ENCODE measurements around the gene CEP131. TPM values are rescaled to one million over a fixed set of nuclear protein-coding genes. Genes with fewer than 3 reads are reported as not detected.
"Not testable (repeated sequence)": the region's sequence is repeated elsewhere in the genome, so short reads cannot be mapped to it uniquely, and the experiment has no call there.

Gene CEP131
- total and polyA plus RNA-seq, 3 experiments from 2014 or later = 6.5 to 13.3 (median 13.2) TPM

GRCh38 chr17:81230043-81230820 lies 7.5 kb upstream of the CEP131 start:
- H3K4me1 Mint-ChIP-seq = peaks cover 8 to 19% (median 12%) of the 10 kb centered on the region in 3 donors
- H3K36me3 Mint-ChIP-seq = peaks cover 8 to 35% (median 11%) of the 10 kb centered on the region in 3 donors
- H3K27me3 Mint-ChIP-seq = no peaks in the 10 kb centered on the region
- peak overlapping the region in 2 of 7 donors; percentile 40 to 41 for H3K4me3 Mint-ChIP-seq
- H3K9me3 Mint-ChIP-seq = no peaks in the 10 kb centered on the region
- peaks cover 4% of the 10 kb centered on the region for H3K36me3 ChIP-seq (ENCODE audit: insufficient read depth, low read length)
- CTCF ChIA-PET = interaction anchor here (1.2 kb wide), 1 partner anchor 10 kb away, joined by 3 read pairs; no protein-coding TSS in a partner anchor
- no peaks in the 10 kb centered on the region for H3K27me3 ChIP-seq (ENCODE audit: insufficient read depth, low read length, poor library complexity, severe bottlenecking)
- H3K27ac ChIP-seq (ENCODE audit: low read depth, low read length) = no peak overlapping the region
- no peaks in the 10 kb centered on the region for H3K9me3 ChIP-seq (ENCODE audit: low read length)
- POLR2A ChIA-PET = no interaction called here
- no peaks in the 10 kb centered on the region for H3K4me1 ChIP-seq (ENCODE audit: insufficient read depth, low read length)
- no peak overlapping the region for H3K27ac Mint-ChIP-seq
- H3K4me3 ChIP-seq (ENCODE audit: low read length) = no peak overlapping the region
- no peak for DNase-seq

GRCh38 chr17:81229666-81229920 lies 6.8 kb upstream of the CEP131 start:
- Histone ChIP-seq H3K36me3 (ENCODE audit: insufficient read depth, low read length) (peaks cover 4% of the 10 kb centered on the region), H3K4me1 (ENCODE audit: insufficient read depth, low read length) (no peaks in the 10 kb centered on the region), H3K27me3 (ENCODE audit: insufficient read depth, low read length, poor library complexity, severe bottlenecking) (no peaks in the 10 kb centered on the region), H3K9me3 (ENCODE audit: low read length) (no peaks in the 10 kb centered on the region), H3K27ac (ENCODE audit: low read depth, low read length) (no peak overlapping the region), H3K4me3 (ENCODE audit: low read length) (no peak overlapping the region)
- POLR2A ChIA-PET = interaction anchor here (0.5 kb wide), 1 partner anchor 18 kb away, joined by 7 read pairs; no protein-coding TSS in a partner anchor
- CTCF ChIA-PET = interaction anchor here (1.2 kb wide), 1 partner anchor 11 kb away, joined by 3 read pairs; no protein-coding TSS in a partner anchor
- Mint-ChIP-seq H3K27ac (no peak overlapping the region), H3K4me3 (peak overlapping the region in 1 of 7 donors; percentile 40), H3K4me1 (peaks cover 1 to 13% (median 5%) of the 10 kb centered on the region in 3 donors), H3K27me3 (peaks cover 0 to 1% of the 10 kb centered on the region in 2 donors), H3K36me3 (peaks cover 8 to 28% (median 9%) of the 10 kb centered on the region in 3 donors), H3K9me3 (no peaks in the 10 kb centered on the region)
- DNase-seq = no peak

GRCh38 chr17:81228834-81229665 lies 6.3 kb upstream of the CEP131 start:
- peaks cover 8 to 27% (median 9%) of the 10 kb centered on the region in 3 donors for H3K36me3 Mint-ChIP-seq
- H3K9me3 Mint-ChIP-seq = no peaks in the 10 kb centered on the region
- no peak overlapping the region for H3K27ac Mint-ChIP-seq
- ChIA-PET POLR2A (interaction anchor here (0.5 kb wide), 1 partner anchor 18 kb away, joined by 7 read pairs; no protein-coding TSS in a partner anchor), CTCF (no interaction called here)
- H3K27me3 Mint-ChIP-seq = peaks cover 0 to 3% of the 10 kb centered on the region in 2 donors
- Histone ChIP-seq H3K4me3 (ENCODE audit: low read length) (no peak overlapping the region), H3K9me3 (ENCODE audit: low read length) (no peaks in the 10 kb centered on the region), H3K36me3 (ENCODE audit: insufficient read depth, low read length) (peaks cover 4% of the 10 kb centered on the region), H3K27me3 (ENCODE audit: insufficient read depth, low read length, poor library complexity, severe bottlenecking) (no peaks in the 10 kb centered on the region), H3K27ac (ENCODE audit: low read depth, low read length) (no peak overlapping the region), H3K4me1 (ENCODE audit: insufficient read depth, low read length) (no peaks in the 10 kb centered on the region)
- H3K4me3 Mint-ChIP-seq = no peak overlapping the region
- peaks cover under 1 to 11% (median 5%) of the 10 kb centered on the region in 3 donors for H3K4me1 Mint-ChIP-seq
- DNase-seq = no peak

GRCh38 chr17:81228420-81228819 lies 5.7 kb upstream of the CEP131 start:
- CTCF ChIA-PET = no interaction called here
- Mint-ChIP-seq H3K4me3 (no peak overlapping the region), H3K9me3 (no peaks in the 10 kb centered on the region), H3K36me3 (peaks cover 8 to 27% (median 9%) of the 10 kb centered on the region in 3 donors), H3K4me1 (peaks cover 7 to 17% (median 10%) of the 10 kb centered on the region in 3 donors), H3K27ac (no peak overlapping the region), H3K27me3 (peaks cover 0 to 3% of the 10 kb centered on the region in 2 donors)
- no peak for DNase-seq
- Histone ChIP-seq H3K4me3 (ENCODE audit: low read length) (no peak overlapping the region), H3K36me3 (ENCODE audit: insufficient read depth, low read length) (peaks cover 4% of the 10 kb centered on the region), H3K9me3 (ENCODE audit: low read length) (no peaks in the 10 kb centered on the region), H3K27me3 (ENCODE audit: insufficient read depth, low read length, poor library complexity, severe bottlenecking) (no peaks in the 10 kb centered on the region), H3K4me1 (ENCODE audit: insufficient read depth, low read length) (peaks cover 5% of the 10 kb centered on the region), H3K27ac (ENCODE audit: low read depth, low read length) (no peak overlapping the region)
- POLR2A ChIA-PET = no interaction called here

- H3K27ac ChIP-seq (ENCODE audit: low read depth, low read length); H3K4me1 ChIP-seq (ENCODE audit: insufficient read depth, low read length); H3K36me3 ChIP-seq (ENCODE audit: insufficient read depth, low read length); POLR2A ChIA-PET; DNase-seq; H3K4me3 Mint-ChIP-seq; H3K4me3 ChIP-seq (ENCODE audit: low read length); H3K9me3 ChIP-seq (ENCODE audit: low read length); H3K9me3 Mint-ChIP-seq; CTCF ChIA-PET; H3K27me3 Mint-ChIP-seq; H3K27me3 ChIP-seq (ENCODE audit: insufficient read depth, low read length, poor library complexity, severe bottlenecking): not testable (repeated sequence)
- H3K36me3 Mint-ChIP-seq = peaks cover 8 to 21% (median 9%) of the 10 kb centered on the region in 3 donors
- peak overlapping the region in 1 of 8 donors; percentile 37 for H3K27ac Mint-ChIP-seq
- H3K4me1 Mint-ChIP-seq = peaks cover 12 to 18% (median 12%) of the 10 kb centered on the region in 3 donors
These were observed 4.9 kb upstream of the CEP131 start for GRCh38 chr17:81227630-81228029.

GRCh38 chr17:81223762-81224130 lies 981 bp upstream of the CEP131 start:
- ChIA-PET CTCF (no interaction called here), POLR2A (interaction anchor here (5.2 kb wide), 1 partner anchor 15 kb away, joined by 44 read pairs; the partner anchor contains the start of genes NDUFAF8 and TEPSIN)
- Histone ChIP-seq H3K27ac (ENCODE audit: low read depth, low read length) (no peak overlapping the region), H3K36me3 (ENCODE audit: insufficient read depth, low read length) (no peaks in the 10 kb centered on the region), H3K27me3 (ENCODE audit: insufficient read depth, low read length, poor library complexity, severe bottlenecking) (no peaks in the 10 kb centered on the region), H3K4me3 (ENCODE audit: low read length) (peak overlapping the region; percentile 41), H3K9me3 (ENCODE audit: low read length) (no peaks in the 10 kb centered on the region), H3K4me1 (ENCODE audit: insufficient read depth, low read length) (peaks cover 18% of the 10 kb centered on the region)
- Mint-ChIP-seq H3K36me3 (peaks cover 0 to 8% (median 3%) of the 10 kb centered on the region in 3 donors), H3K27ac (peak overlapping the region in 4 of 8 donors; percentile 19 to 54 (median 31)), H3K9me3 (no peaks in the 10 kb centered on the region), H3K4me1 (peaks cover 14 to 22% (median 19%) of the 10 kb centered on the region in 3 donors), H3K27me3 (peaks cover 0 to 3% of the 10 kb centered on the region in 2 donors), H3K4me3 (peak overlapping the region; percentile 67 to 87 (median 78))
- DNase-seq = no peak

GRCh38 chr17:81222620-81222905 lies 202 bp downstream of the CEP131 start:
- peak overlapping the region; percentile 38 for H3K27ac ChIP-seq (ENCODE audit: low read depth, low read length)
- H3K27ac Mint-ChIP-seq = no peak overlapping the region

More at GRCh38 chr17:81222620-81222905, 202 bp downstream of the CEP131 start:
- Mint-ChIP-seq H3K4me3 (peak overlapping the region; percentile 72 to 90 (median 80)), H3K4me1 (peaks cover 11 to 22% (median 14%) of the 10 kb centered on the region in 3 donors), H3K36me3 (peaks cover 0 to 3% (median under 1%) of the 10 kb centered on the region in 3 donors), H3K9me3 (no peaks in the 10 kb centered on the region), H3K27me3 (peaks cover 0 to 3% of the 10 kb centered on the region in 2 donors)
- POLR2A ChIA-PET = interaction anchor here (0.6 to 5.2 kb wide), 6 partner anchors 12 to 767 kb away, joined by 3 to 44 read pairs (median 4); partner anchors contain the start of genes NDUFAF8 and TEPSIN
- DNase-seq = no peak
- Histone ChIP-seq H3K36me3 (ENCODE audit: insufficient read depth, low read length) (no peaks in the 10 kb centered on the region), H3K27me3 (ENCODE audit: insufficient read depth, low read length, poor library complexity, severe bottlenecking) (no peaks in the 10 kb centered on the region), H3K4me1 (ENCODE audit: insufficient read depth, low read length) (peaks cover 18% of the 10 kb centered on the region), H3K4me3 (ENCODE audit: low read length) (peak overlapping the region; percentile 71), H3K9me3 (ENCODE audit: low read length) (no peaks in the 10 kb centered on the region)
- CTCF ChIA-PET = interaction anchor here (0.6 to 0.9 kb wide), 2 partner anchors 15 to 20 kb away, joined by 3 read pairs; no protein-coding TSS in a partner anchor

Measured in CD8-positive, alpha-beta memory T cell (primary cell).